Spleen (tissue), 11 donors: ENCODE measurements around the gene CLASP1. TPM values are rescaled to one million over a fixed set of nuclear protein-coding genes. Genes with fewer than 3 reads are reported as not detected.

Experiments used
- DNase-seq: peaks from one replicate; pipeline ENCODE4 v3.0.0-alpha.2; 2020
- H3K27ac ChIP-seq, 8 donors: fragments of 200-600 bp; sonication (generic) in 7 of 8; 1 replicate in 4 of 8; 2 replicates in 4 of 8; pipeline versions ENCODE4 v1.5.0 to v1.8.0; 2016 to 2021; ENCODE audit warnings: inconsistent platforms in 4 of 8, mild to moderate bottlenecking in 4 of 8, moderate library complexity in 1 of 8
- H3K27me3 ChIP-seq, 7 donors: fragments of 200-600 bp; sonication (generic) in 6 of 7; replicated peaks in 1 of 7; 1 replicate in 4 of 7; 2 replicates in 3 of 7; pipeline versions ENCODE4 v1.5.0 to v1.8.0; 2016 to 2021; ENCODE audit warnings: inconsistent platforms in 3 of 7, mild to moderate bottlenecking in 1 of 7
- H3K36me3 ChIP-seq, 6 donors: fragments of 200-600 bp; sonication (generic) in 5 of 6; 1 replicate in 4 of 6; 2 replicates in 2 of 6; pipeline versions ENCODE4 v1.5.0 to v1.8.0; 2016 to 2021; ENCODE audit warnings: inconsistent platforms in 2 of 6
- H3K4me1 ChIP-seq, 6 donors: fragments of 200-600 bp; sonication (generic) in 5 of 6; 1 replicate in 3 of 6; 2 replicates in 3 of 6; pipeline versions ENCODE4 v1.5.0 to v1.8.0; 2016 to 2021; ENCODE audit warnings: inconsistent platforms in 3 of 6
- H3K4me3 ChIP-seq, 8 donors: fragments of 200-600 bp; sonication (generic) in 7 of 8; 1 replicate in 4 of 8; 2 replicates in 4 of 8; pipeline versions ENCODE4 v1.5.0 to v1.8.0; 2016 to 2021; ENCODE audit warnings: inconsistent platforms in 4 of 8, mild to moderate bottlenecking in 4 of 8, moderate library complexity in 2 of 8
- H3K9me3 ChIP-seq, 8 donors: fragments of 200-600 bp; sonication (generic) in 7 of 8; 1 replicate in 4 of 8; 2 replicates in 4 of 8; pipeline versions ENCODE4 v1.5.0 to v1.8.0; 2016 to 2021; ENCODE audit warnings: inconsistent platforms in 4 of 8
- CTCF ChIP-seq, 11 experiments: fragments of 200-600 bp in 7 of 11; fragments of 450-650 bp in 4 of 11; sonication (generic) in 4 of 11; IDR thresholded peaks in 8 of 11; conservative IDR thresholded peaks in 3 of 11; 1 replicate in 7 of 11; 2 replicates in 4 of 11; pipeline versions ENCODE4 v1.4.0 to v1.8.0; 2016 to 2021; ENCODE audit warnings: antibody characterized with exemption in 11 of 11, inconsistent platforms in 4 of 11, mild to moderate bottlenecking in 1 of 11
- POLR2A ChIP-seq, 3 donors: fragments of 450-650 bp; IDR thresholded peaks; one replicate each; pipeline ENCODE4 v1.5.1; 2017; ENCODE audit warnings: antibody characterized with exemption in 3 of 3, mild to moderate bottlenecking in 1 of 3
- POLR2AphosphoS5 ChIP-seq, 3 donors: sonication (generic); formaldehyde crosslinking; IDR thresholded peaks; one replicate each; pipeline ENCODE4 v1.5.1; 2017; ENCODE audit warnings: antibody characterized with exemption in 3 of 3
- WGBS, 5 donors: extraction: QIAGEN DNeasy Blood & Tissue Kit in 3 of 5; methylation state at CpG; one replicate each; pipeline versions ENCODE4 v1.1.5 to v1.1.7; 2013 to 2018; 5-methylcytosine and 5-hydroxymethylcytosine counted together
- intact Hi-C: fragments of 100-400 bp; cut with DNase I; formaldehyde crosslinking; loops from one replicate; pipeline ENCODE4 v1.15.0; 2023; ENCODE audit warnings: low total_unique reads
- polyA plus RNA-seq, 3 donors: library from polyadenylated mRNA; stranded (reverse); fragments of 200-250 nt; gene quantifications; one replicate each; pipeline ENCODE4 v1.2.1, GENCODE V29; 2013
- total RNA-seq, 7 donors: library from RNA; depleted of rRNA in 3 of 7; stranded (reverse); fragments of >200 nt in 3 of 7; fragmentation: NEBNext Ultra II Directional in 4 of 7; extraction: Animal tissue kit (Norgen Biotek cat#: 25700) in 4 of 7; gene quantifications; one replicate each; pipeline versions ENCODE4 v1.1.0 to v1.2.1, GENCODE V29; 2016 to 2021
- donor health status: healthy with polysubstance abuse.
- donor health status: DM: no; HTN: no; CAD: no; lungs with moderate emphysema.
- donor health status: DM: no; HTN: no; CAD: no.
- donor health status: Bipolar disorder and iron deficiency.
- donor health status: healthy.
- donor health status: DM: no; HTN: no; CAD: no.
- donor health status: DM: yes; HTN: yes; CAD: no.

Gene CLASP1
- total and polyA plus RNA-seq, 10 donors = 4.0 to 103 (median 71.7) TPM

DNA sequence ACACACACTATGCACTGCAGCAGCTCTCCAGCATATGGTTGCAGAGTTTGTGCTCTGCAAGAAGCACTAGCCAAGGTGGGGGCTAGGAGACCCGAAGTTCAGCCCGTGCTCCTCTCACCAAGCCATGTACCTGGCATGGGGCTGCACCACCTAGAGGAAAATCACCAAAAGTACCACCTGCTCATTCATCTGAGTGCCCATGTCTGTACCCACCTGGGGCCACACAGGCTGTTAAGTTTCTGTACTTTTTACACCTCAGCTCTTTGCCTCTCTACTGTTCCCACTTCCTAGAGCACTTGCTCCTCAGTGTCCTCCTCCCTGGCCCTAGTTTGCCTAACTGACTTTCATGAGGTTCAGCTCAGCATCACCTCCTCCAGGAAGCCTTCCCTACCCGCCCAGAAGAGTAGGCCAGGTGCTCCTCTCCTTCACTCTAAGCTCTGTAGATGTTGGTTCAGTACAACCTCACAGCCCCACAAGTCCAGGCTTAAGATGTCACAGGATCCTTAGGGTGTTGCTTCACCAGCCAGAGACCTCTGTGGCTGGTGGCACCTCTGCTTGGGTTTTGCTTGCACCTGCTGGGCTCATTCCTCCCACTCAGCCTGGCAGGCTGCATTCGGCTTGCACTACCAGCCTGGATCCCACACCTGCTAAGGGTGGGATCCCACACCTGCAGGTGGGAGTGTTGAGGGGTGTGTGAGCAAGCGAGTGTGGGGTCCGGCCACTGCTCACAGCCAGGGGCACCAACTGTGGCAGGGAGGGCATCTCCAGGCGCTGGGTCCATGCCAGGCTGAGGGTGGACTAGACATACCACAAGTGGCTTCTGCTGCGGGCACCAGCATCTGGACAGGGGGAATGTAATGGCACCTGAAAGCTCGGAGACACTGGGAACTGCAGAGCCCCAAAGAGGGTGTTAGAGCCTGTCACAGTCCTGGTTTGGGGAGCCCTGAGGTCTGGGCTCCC is 354.1 kb downstream of the CLASP1 start:
- Histone ChIP-seq H3K36me3 (no peaks in the 10 kb centered on the region), H3K9me3 (no peaks in the 10 kb centered on the region), H3K27me3 (peaks cover 0 to 4% (median 0%) of the 10 kb centered on the region in 7 donors), H3K27ac (no peak overlapping the region), H3K4me3 (no peak overlapping the region), H3K4me1 (no peaks in the 10 kb centered on the region)
- intact Hi-C loops = no loop called here
- DNase-seq = no peak
- 85 to 93% (median 86%) methylated on average over 8 to 9 of the region's 9 CpGs for WGBS, 5 donors
- TF ChIP-seq POLR2A (IDR thresholded peaks at IDR 0.05) (no peak), POLR2AphosphoS5 (IDR thresholded peaks at IDR 0.05) (no peak), CTCF (IDR thresholded peaks at IDR 0.05 in 8 of 11, conservative IDR thresholded peaks at IDR 0.05 in 3 of 11) (no peak)

- Histone ChIP-seq H3K9me3 (no peaks in the 10 kb centered on the region), H3K4me3 (no peak overlapping the region), H3K36me3 (no peaks in the 10 kb centered on the region), H3K27ac (no peak overlapping the region), H3K27me3 (no peaks in the 10 kb centered on the region), H3K4me1 (no peaks in the 10 kb centered on the region)
- 75 to 85% (median 79%) methylated on average over 14 of the region's 14 CpGs for WGBS, 5 donors
- DNase-seq = no peak
- intact Hi-C loops = no loop called here
- TF ChIP-seq POLR2A (IDR thresholded peaks at IDR 0.05) (no peak), POLR2AphosphoS5 (IDR thresholded peaks at IDR 0.05) (no peak), CTCF (IDR thresholded peaks at IDR 0.05 in 8 of 11, conservative IDR thresholded peaks at IDR 0.05 in 3 of 11) (no peak)
Measured at GRCh38 chr2:121293450-121294325, 355.6 kb downstream of the CLASP1 start.

DNA sequence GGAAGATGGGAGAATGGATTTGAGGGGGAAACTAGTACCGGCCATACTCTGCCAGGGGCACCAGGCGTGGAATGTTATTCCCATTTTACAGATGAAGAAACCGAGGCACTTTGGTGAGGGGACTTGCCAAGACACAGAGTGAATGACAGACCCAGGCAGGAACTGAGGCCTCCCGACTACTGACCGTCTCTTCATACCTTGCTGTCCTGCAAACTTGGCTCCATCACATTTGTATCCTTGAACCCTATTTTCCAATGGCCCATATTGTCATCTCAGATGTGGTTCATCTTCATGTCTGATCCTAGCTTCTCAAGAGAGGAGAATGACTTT is 358.0 kb downstream of the CLASP1 start:
- H3K9me3 ChIP-seq = no peaks in the 10 kb centered on the region
- WGBS, 5 donors = 89 to 99% (median 95%) methylated on average over 5 of the region's 5 CpGs
- no peak for DNase-seq
- H3K36me3 ChIP-seq = no peaks in the 10 kb centered on the region
- no peak overlapping the region for H3K27ac ChIP-seq
- H3K27me3 ChIP-seq = peaks cover 0 to 6% (median 0%) of the 10 kb centered on the region in 7 donors
- TF ChIP-seq CTCF (IDR thresholded peaks at IDR 0.05 in 8 of 11, conservative IDR thresholded peaks at IDR 0.05 in 3 of 11) = no peak
- no peak for TF ChIP-seq POLR2A (IDR thresholded peaks at IDR 0.05)
- no peak for TF ChIP-seq POLR2AphosphoS5 (IDR thresholded peaks at IDR 0.05)
- intact Hi-C loops = no loop called here
- peaks cover 0 to 15% (median 2%) of the 10 kb centered on the region in 6 donors for H3K4me1 ChIP-seq
- H3K4me3 ChIP-seq = no peak overlapping the region
